Activated naive CD4-positive, alpha-beta T cell treated with Interleukin-2 at 50 U/mL for 16 hours (primary cell): Measurements from ENCODE around the gene ABCB8.
A peak's percentile ranks its signal among the peaks of the same experiment; 100 is the strongest.
"Not testable (repeated sequence)": the region's sequence is repeated elsewhere in the genome, so short reads cannot be mapped to it uniquely, and the experiment has no call there.

ENCODE experiments used
- DNase-seq: peaks from one replicate; pipeline ENCODE4 v3.0.0-alpha.2; 2020

ABCB8 gene

GRCh38 chr7:150999001-150999400 lies 29.2 kb upstream of the ABCB8 start:
- no peak for DNase-seq

GRCh38 chr7:150999497-151000230 lies 28.6 kb upstream of the ABCB8 start:
- DNase-seq: no peak

GRCh38 chr7:151000897-151001495 lies 27.3 kb upstream of the ABCB8 start:
- DNase-seq: no peak

GRCh38 chr7:151001546-151001945 lies 26.7 kb upstream of the ABCB8 start:
- no peak for DNase-seq

GRCh38 chr7:151003572-151003971 lies 24.7 kb upstream of the ABCB8 start:
- DNase-seq: no peak

GRCh38 chr7:151005566-151005965 lies 22.7 kb upstream of the ABCB8 start:
- no peak for DNase-seq

- no peak for DNase-seq
These were observed 21.5 kb upstream of the ABCB8 start for GRCh38 chr7:151006590-151007300.

- DNase-seq: no peak
These were observed 20.8 kb upstream of the ABCB8 start for GRCh38 chr7:151007469-151007898.

- no peak for DNase-seq
These were observed 20.1 kb upstream of the ABCB8 start for GRCh38 chr7:151008143-151008510.

GRCh38 chr7:151008511-151009323 lies 19.5 kb upstream of the ABCB8 start:
- peak; percentile 85 for DNase-seq

- no peak for DNase-seq
These were observed 18.8 kb upstream of the ABCB8 start for GRCh38 chr7:151009327-151010036.

GRCh38 chr7:151010037-151010306 lies 18.3 kb upstream of the ABCB8 start:
- DNase-seq: no peak

- peak; percentile 46 for DNase-seq
These were observed 17.7 kb upstream of the ABCB8 start for GRCh38 chr7:151010307-151011096.

GRCh38 chr7:151011097-151011409 lies 17.2 kb upstream of the ABCB8 start:
- DNase-seq: no peak

GRCh38 chr7:151011616-151012015 lies 16.6 kb upstream of the ABCB8 start:
- not testable (repeated sequence) for DNase-seq

GRCh38 chr7:151012031-151012692 lies 16.1 kb upstream of the ABCB8 start:
- DNase-seq: no peak

- DNase-seq: no peak
These were observed 15.3 kb upstream of the ABCB8 start for GRCh38 chr7:151012911-151013347.

GRCh38 chr7:151013356-151013732 lies 14.9 kb upstream of the ABCB8 start:
- no peak for DNase-seq

- peak; percentile 86 for DNase-seq
These were observed 14.3 kb upstream of the ABCB8 start for GRCh38 chr7:151013733-151014497.

- no peak for DNase-seq
These were observed 13.3 kb upstream of the ABCB8 start for GRCh38 chr7:151014950-151015349.

- DNase-seq: no peak
These were observed 12.3 kb upstream of the ABCB8 start for GRCh38 chr7:151015967-151016366.
